Hematopoietic multipotent progenitor cell treated with erythropoietin and hydrocortisone succinate and interleukin-3 and kit ligand, for 4 days (in vitro differentiated cells): Measurements from ENCODE around the gene CUEDC1.
A peak's percentile ranks its signal among the peaks of the same experiment; 100 is the strongest.

Experiments used
- DNase-seq: peaks from one replicate; pipeline ENCODE4 v3.0.0-alpha.2; 2015

Gene CUEDC1

DNA sequence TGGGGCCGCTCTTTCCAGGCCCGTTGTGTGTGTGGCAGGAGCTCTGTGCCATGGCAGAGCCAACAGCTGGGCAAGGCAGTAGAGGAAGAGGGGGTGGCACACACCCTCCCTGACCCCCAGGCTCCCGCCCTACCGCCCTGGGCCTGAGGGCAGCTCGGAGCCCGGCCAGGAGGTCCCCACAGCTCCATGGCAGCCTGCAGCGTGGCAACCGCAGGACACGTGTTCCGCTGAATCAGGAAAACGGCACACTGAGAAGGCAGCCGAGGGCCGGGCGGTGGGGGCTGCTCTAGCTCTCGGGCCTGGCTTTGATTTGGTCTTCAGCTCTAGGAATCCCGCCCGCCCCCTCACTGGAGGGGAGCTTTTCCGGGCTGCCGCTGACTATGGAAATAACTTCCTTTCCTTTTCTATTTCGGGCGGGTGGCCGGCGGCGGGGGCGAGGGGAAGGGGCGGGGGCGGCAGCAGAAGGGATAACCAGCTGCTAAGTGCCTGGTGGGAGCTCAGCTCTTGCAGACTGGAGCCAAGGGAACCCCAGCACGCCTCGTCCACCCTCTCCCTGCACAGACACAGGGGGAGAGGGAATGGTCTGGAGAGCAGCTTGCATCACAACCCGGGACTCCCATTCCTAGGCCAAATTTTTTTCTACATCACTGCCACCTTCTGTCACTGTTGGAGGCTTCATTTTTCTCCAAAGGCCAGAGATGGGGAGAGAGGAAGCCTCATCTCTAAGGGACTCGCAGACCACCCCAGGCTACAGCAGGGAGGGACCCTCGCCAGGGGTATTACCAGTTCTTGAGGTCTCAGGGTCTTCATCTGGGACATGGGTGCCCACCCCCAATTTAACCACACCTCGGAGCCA, 80.5 kb downstream of the CUEDC1 start:
- peak; percentile 80 for DNase-seq

DNA sequence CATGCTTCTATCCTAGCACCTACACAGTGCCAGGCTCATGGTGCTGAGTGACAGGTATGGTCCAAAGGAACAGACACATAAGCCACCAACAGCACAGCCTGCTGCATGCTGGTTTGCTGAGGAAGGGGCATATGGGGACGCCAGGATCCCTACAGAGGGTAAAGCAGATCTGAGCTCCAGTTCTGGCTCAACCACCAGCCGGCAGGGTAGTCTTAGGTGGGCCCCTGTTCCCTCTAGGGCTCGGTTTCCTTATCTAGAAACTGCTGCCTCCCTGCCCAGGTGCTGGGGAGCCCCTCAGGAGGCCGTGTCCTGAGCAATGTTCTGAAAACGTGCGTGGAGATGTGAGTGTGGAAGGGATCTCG, 81.2 kb downstream of the CUEDC1 start:
- no peak for DNase-seq

DNA sequence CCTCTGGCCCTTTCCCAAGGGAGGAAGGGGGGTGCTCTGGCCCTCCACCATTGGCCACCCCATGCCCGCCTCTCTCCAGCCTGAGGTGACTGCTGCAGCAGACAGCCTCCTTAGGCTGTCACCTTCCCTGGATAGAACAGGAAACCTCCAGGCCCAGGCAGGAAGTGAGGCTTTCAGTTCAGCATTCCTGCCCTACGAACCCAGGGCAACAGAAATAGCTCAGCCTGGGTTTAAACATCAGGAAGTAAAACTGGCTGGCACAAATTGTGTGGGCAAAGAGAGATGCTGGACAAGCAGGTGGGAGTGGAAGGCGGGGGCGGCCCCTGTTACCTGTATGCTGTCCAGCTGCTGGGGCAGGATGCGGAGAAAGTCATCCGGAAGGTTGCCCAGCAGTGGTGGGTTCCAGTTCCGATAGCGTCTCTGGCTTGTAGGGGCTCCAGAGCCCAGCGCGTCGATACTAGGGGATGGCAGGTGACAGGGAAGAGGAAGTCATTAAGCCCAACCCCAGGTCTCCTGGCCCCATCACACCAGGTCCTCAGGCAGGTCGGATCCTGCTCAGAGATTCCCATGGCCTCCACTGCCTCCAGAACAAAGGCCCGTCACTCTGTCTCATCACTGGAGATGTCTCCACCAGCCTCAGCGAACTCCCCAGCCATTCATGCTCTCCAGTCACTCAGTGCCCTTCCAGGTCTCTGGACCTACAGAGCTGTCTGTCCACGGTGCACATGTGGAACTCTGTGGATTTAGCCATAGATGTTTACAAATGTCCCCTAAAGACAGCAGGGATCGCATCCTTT, 81.8 kb downstream of the CUEDC1 start:
- no peak for DNase-seq

DNA sequence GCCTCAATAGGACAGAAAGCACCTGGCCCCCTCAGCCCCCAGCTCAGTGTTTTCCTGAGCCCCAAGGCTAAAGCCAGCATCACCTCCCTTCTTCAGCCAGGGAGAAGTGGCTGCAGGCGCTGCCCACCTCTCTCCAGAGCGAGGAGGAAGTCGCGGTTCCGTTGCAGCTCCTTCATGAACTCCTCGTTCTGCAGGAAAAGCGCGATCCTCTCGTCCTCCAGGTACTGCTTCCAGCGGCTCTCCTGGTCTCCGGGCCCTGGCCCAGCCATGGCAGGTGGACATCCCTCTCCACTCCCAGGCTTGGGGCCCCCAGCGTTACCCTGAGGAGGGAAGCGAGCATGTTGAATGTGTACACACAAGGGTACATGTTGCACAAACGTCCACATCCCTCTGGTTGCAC, 82.7 kb downstream of the CUEDC1 start:
- DNase-seq: no peak

DNA sequence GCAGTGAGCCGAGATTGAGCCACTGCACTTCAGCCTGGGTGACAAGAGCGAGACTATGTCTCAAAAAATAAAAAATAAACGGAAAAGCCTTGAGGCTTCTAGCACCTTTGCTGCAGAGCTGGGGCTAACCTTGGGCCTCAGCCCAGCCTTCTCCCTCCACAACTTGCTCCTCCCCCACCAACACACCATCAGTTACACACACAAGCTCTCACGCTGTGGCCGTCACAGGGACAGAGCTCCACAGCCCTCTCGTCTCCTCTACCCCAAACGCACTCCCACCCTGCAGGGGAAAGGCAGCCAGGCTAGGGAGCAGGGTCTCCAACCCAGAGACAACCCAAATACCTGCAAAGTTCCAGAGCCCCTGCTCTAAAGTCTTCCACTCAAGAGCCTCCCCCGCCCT, 83.3 kb downstream of the CUEDC1 start:
- no peak for DNase-seq

DNA sequence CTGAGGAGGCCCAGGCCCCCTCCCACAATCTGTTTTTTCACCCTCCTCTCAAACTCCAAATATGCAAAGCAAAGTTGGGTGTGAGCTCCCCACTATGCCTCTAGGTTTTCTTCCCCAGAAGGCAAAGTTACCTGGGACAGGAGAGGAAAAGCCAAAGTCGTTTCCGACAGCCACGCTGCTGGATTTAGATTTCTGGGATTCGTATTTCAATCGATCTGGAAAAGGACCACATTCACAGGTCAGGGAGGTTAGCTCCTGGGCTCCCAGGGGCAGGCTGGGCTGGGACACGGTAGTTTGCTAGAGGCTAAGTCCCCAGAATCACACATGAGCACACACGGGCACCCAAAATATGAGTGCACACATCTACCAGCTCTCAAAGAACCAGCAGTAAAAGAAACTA, 84.1 kb downstream of the CUEDC1 start:
- no peak for DNase-seq

DNA sequence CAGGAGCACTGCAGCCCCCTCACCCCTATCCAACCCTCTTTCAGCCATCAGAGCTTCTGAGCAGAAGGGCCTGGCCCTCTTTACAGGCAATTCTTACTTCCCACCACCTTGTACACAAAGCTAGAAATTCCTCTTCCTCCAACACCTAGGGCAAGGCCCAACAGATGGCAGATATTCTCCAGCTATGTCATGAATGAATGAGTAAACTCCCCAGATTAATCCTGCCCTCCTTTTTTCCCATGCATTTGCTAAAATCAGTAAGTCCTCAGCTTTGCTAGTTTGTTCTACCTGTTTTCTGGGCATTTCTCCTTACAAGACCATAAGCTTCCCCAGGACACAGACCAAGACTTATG, 85.0 kb downstream of the CUEDC1 start:
- no peak for DNase-seq

DNA sequence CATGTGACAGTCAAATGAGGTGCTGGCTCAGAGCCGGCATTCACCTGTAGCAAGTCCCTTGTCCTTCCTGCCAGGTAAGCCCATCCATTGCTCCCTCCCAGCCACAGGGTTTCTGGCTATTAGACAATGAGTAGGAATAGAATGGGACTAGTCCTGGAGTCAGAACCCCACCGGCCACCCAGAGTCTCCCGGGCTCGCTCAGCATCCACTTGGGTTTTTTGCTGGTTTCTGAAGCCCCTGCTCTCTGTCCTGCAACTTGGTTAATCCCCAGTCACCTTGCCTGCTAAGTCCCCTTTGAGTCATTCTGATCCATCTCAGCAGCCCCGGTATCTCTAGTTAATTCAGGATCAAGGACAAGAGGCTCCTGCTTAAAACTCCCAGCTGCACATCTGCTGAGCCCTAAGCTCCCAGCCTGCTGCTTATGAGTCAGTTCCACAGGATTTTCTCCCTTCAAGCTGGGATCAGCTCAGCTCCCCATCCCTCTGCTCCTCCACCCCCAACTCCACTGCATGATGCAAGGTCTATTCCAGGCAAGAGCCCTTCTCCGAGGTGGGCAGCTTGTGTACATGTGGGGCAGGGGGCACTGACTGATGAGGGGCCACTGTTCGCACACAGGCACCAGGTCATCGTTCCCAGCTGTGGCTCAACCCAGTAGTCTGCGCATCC, 85.5 kb downstream of the CUEDC1 start:
- no peak for DNase-seq

DNA sequence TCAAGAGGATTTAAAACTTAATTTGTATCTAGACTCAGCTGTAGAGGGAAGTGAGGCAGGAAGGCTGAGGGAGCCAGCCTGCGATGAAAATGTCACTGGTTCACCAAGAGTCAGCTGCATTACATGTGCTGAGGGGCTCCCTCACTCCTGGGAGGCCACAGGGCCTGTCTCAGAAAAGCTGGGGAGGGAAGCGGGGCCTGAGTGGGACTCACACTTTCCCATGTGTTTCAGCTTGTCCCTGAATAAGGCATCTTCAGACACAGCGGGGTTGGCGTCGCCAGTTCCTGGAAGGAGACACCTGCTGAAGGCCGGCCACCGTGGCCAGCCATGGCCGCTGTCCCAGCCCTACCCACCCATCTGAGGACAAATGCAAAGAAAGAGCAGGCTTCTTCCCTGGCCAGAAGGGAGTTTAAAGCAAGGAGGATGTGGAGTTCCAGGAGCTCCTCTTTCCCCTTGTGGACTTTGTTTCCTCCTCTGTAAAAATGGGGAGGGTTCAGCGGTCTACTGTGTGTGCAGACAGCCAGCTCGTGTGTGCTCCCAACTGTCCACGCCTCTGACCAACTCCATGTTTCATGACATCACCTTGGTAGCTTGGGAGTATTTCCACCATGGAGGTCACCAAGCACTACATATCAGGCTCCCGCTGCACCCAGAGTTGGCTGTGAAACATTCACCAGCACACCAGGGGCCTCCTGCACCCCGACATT, 86.1 kb downstream of the CUEDC1 start:
- no peak for DNase-seq

DNA sequence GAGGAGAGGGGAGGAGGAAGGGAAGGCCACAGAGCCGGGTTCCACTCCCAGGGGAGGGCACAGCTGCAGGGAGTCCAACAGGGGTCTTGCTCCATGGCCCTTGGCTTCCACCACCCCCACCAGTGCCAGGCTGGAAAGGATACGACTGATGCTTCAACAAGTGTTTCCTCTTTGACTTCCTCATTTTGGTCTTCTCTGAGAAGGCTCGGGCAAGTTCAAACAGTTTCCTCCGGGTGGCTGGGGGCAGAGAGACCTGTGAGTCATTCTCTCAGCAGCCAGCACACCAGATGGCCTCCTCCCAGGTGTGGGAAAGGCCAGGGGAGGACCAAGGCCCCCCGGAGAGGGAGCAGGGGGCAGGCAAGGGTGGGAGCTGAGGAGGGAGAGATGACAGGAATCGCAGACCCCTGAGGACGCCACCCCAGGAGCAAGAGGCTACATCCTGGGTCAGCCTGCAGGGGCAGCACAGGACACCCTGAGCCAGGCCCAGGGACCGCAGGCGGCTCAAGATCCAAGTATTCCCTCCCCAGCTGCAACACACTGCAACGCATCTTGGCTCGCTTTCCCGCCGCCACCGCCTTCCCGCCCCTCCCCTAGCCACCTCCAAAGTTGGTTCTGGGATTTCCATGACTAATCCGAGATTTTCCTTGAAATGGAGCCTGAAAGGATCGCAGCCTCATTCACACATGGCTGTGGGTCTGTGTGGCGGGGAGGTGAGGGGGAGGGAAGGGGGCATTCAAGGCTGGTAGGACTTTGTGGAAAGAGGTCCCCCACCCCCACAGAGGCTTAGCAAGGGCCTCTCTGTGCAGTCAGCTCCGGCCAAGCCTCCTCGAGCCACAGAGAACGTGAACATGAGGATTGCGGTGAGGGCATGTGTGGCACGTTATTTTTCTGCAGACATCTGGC, 87.0 kb downstream of the CUEDC1 start:
- peak; percentile 95 for DNase-seq

DNA sequence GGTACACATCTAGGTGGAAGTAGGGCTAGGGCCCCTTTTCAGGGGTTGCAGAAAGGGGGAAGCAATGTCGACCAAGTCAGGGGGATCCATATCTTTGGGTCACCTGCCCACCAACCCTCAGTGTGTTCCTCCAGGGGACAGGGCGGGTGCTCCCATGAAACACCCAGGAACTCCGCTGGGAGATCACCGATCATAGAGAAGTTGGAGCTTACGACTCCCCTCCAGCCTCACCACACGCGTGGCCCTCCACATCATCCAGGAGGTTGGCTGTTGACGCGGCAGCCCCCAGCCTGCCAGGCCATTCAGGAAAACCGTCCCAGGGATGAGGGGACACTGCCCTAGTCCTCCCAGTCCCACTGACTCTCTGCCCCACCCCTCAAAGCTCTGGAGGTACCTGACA, 88.1 kb downstream of the CUEDC1 start:
- DNase-seq: no peak

DNA sequence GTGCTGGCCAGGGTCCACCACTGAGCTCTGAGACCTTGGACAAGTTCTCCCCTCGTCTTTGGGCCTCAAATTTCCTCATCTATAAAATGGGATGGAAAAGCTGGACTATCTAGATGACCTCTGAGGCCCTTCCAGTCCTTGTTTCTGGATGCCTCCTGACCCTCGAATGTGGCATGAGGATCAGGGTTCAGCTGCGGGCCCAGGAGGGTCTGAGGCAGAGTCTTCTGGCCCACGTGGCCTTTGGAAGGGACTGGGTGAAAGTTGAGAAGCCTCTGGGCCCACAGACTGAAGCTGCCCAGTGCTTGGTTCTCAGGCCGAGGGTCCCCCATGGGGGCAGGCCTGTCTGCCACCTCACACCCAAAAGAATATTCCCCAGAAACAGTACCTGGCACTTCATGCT, 88.5 kb downstream of the CUEDC1 start:
- no peak for DNase-seq

DNA sequence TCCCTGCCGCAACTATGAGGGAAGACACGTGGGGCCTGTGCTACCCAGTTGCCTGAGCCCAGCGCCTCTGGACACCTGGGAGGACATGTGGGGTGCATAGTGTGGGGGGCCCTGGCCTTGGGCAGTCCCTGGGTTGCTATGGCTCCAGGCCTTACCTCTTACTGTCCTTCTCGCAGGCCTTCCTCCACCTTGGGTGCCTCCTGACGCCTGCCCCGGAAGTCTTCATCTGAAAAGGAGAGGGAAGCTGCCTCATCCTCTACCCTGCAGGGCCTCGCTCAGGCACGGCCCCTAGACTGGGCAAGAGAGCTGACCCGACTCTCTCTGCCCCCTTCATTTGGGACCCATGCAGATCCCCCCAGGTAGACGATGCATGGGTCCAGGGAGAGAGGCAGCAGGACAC, 88.9 kb downstream of the CUEDC1 start:
- DNase-seq: no peak

DNA sequence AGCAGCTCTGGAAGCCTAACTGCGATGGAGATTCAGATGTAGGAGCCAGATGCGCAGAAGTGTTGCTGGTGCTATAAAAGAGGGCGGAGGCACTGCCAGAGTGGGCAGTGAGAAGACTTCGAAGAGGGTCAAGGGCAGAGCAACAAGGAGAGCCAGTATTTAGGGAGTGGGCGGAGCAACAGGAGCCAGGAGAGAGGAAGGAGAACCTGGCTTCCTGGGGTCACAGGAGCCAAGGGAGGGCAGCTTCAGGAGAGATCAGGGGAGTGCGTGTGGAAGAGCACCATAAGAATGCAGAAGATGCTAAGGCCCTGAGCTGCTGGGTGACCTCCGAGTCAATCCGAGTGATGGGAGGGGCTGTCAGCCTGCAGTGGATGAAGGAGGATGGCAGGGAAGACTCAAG, 90.9 kb downstream of the CUEDC1 start:
- no peak for DNase-seq

DNA sequence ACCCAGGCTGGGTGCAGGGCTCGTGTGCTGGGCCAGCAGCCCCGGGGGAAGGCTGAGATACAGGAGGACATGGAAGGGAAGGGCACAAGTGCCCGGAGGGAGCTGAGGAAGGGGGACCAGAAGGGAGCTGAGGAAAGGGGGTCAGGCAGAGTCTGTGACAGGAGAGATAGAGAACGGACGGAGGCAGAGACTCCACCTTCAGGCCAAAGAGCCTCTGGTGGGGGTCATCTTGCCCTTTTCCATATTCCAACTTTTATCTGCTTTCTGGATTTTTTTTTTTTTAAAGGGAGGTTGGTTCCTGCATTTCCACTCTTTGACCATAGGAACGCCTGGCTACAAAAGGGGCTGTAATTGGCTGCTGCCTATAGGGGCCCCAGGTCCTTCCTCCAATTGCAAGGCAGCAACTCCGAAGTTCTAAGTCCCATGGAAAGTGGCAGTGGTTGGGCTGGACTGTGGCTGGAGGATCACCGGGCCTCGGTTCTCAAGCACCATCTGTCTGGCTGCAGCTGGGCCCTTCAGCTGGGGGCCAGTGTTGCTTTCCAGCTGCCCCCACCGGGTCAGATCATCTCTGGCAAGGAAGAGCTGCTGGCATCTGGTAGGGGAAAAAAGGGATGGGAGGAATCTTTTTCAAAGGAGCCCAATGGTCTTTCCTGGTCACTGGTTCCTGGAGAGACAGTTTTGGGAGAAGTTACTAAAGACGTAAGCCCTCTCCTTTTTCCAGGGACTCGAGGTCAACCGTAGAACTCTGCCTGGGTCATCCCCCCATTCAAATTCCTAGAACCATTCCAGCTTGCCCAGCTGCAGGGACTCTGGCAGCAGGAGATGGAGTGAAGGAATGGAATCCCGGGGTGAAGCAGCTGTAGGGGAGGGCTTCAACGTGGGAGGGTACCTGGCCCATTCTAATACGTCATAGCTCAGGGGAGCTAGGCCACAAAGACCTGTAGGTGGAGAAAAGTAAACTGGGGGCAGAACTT, 92.2 kb downstream of the CUEDC1 start:
- DNase-seq: no peak

DNA sequence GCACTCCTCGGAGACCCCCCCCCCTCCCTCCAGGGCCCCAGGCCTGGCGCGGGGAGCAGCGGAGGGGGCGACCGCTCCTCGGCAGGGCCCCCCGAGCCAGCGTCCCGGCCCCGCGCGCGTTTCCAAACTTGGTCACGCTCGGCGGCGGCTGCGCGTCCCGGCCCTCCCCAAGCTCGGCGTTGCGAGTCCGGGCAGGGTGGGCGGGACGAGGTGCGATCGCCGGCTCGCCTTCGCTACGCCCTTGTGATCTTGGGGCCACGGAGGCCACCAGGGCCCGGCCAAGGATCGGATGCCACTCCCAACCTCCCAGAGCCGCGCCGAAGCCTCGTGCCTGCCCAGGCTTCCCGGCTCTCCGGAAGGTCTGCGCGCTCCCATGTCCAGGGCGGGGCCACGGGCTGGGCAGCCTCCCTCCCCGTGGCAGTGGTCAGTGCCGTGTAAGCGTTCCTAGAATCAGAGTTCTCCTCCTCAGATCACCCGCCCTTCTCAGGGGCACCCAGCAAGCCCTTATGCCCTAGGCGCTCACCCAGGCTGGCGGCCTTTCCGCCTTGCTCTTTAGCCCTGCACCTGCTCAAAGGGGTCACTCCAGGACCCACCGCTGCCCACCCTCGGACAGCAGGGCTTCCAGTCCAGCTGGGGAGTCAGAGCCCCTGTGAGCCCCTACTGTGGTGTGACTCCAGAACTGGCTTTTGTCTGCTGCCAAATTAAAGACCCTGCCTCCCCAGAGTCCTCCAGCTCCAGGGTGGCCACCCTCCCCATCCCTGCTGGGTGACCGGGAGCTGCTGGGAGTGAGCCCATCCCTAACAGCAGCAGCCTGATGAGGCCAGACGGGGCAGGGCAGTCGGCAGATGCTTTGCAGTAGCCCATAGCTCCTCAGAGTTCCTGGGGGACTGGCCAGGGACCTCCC, 93.2 kb downstream of the CUEDC1 start:
- DNase-seq: no peak

DNA sequence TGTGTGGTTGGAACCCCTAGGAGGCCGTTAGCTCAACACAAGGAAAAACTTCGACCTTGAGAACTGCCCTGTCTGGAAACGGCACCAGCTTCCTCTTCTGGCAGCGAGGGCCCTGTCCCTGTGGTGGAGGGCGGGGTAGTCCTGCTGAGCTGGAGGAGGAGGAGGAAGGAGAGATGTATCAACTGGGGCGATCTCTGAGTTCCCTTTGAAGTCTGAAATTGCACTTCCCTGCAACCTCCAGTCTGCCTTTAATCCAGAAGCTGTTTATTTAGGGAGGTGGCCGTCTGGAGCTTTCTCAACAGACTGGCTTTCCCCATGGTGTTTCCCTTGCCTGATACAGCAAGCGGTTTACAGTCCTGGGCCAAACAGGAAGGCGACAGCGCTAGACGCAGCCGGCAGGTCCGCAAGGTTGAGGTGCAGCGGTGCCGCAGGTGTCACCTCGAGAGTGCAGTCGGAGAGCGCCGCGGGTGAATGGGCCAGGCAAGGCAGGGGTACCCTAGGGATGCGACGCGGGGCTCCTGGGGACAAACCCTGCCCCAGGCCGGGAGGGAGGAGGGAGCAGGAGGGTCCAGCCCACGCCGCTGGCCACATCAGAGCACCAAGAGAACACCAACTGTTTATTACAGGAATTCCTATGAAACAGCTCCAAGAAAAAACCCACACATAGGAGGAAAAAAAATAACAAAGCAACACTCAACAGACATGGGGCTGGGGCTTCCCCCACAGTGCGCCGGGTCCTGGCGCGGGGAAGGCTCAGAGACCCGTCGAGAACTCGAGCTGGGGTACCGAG, 94.0 kb downstream of the CUEDC1 start:
- peak; percentile 91 for DNase-seq

DNA sequence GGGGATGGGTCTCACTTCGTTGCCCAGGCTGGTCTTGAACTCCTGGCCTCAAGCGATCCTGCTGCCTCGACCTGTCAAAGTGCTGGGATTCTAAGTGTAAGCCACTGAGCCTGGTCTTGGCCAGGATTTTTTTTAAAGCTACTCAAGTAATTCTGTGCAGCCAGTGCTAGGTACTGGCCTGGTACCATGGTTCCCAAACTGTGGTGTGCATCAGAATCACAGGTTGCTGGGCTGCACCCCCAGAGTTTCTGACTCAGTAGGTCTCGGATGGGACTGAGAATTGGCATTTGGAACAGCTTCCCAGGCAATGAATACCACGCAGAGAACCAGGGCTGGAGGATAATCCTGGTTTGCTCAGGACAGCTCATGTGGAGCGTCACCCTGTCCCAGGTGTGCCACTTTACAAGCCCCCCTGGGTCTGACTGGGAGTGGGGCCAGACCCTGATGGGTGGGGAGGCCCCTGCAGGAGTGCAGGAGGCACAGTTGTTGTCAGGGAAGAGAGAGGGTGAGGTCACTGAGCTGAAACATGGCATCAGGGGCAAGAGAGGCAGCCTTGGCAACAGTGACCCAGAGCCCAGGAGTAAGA, 94.7 kb downstream of the CUEDC1 start:
- DNase-seq: no peak
